Activated naive CD8-positive, alpha-beta T cell (primary cell): Measurements from ENCODE around the gene GCNT1.
"Not testable (repeated sequence)": the region's sequence is repeated elsewhere in the genome, so short reads cannot be mapped to it uniquely, and the experiment has no call there.

Experiments used
- H3K27ac Mint-ChIP-seq: one replicate; pipeline ENCODE4 v1.8.0; 2021; ENCODE audit warnings: mixed read lengths
- H3K27me3 Mint-ChIP-seq: one replicate; pipeline ENCODE4 v1.8.0; 2021; ENCODE audit warnings: mixed read lengths
- H3K36me3 Mint-ChIP-seq: one replicate; pipeline ENCODE4 v1.8.0; 2021; ENCODE audit warnings: mixed read lengths
- H3K4me1 Mint-ChIP-seq: one replicate; pipeline ENCODE4 v1.8.0; 2021; ENCODE audit warnings: low read depth, mixed read lengths
- H3K4me3 Mint-ChIP-seq: one replicate; pipeline ENCODE4 v1.8.0; 2021; ENCODE audit warnings: mild to moderate bottlenecking, mixed read lengths
- H3K9me3 Mint-ChIP-seq: one replicate; pipeline ENCODE4 v1.8.0; 2021; ENCODE audit warnings: low read depth, mixed read lengths

The GCNT1 gene

DNA sequence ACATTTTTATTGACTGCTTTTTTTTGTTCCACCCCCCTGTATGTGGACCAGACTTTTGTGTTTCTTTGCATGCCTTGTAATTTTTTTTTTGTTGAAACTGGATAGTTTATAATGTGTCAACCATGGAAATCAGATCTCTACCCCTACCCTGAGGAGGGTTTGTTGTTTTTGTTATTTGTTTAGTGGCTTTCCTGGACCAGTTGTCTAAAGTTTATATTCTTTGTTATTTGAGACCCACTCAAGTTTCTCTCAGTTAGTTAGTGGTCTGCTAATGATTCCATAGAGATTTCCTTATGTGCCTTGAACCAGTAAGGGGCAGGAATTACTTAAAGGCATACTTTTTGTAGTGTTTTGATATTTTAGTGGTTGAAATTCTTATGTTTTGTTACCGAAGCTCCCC is 41.1 kb downstream of the GCNT1 start:
- Mint-ChIP-seq H3K4me3 (no peak overlapping the region), H3K27me3 (no peaks in the 10 kb centered on the region), H3K36me3 (peaks cover 8% of the 10 kb centered on the region), H3K27ac (no peak overlapping the region), H3K4me1 (no peaks in the 10 kb centered on the region), H3K9me3 (no peaks in the 10 kb centered on the region)

DNA sequence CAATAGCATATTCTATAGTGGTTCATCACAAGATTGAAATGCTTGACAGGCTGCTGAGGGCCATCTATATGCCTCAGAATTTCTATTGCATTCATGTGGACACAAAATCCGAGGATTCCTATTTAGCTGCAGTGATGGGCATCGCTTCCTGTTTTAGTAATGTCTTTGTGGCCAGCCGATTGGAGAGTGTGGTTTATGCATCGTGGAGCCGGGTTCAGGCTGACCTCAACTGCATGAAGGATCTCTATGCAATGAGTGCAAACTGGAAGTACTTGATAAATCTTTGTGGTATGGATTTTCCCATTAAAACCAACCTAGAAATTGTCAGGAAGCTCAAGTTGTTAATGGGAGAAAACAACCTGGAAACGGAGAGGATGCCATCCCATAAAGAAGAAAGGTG is 43.8 kb downstream of the GCNT1 start:
- no peak overlapping the region for H3K27ac Mint-ChIP-seq
- H3K4me3 Mint-ChIP-seq = no peak overlapping the region
- no peaks in the 10 kb centered on the region for H3K9me3 Mint-ChIP-seq
- H3K4me1 Mint-ChIP-seq = no peaks in the 10 kb centered on the region
- H3K27me3 Mint-ChIP-seq = no peaks in the 10 kb centered on the region
- H3K36me3 Mint-ChIP-seq = peaks cover 8% of the 10 kb centered on the region

DNA sequence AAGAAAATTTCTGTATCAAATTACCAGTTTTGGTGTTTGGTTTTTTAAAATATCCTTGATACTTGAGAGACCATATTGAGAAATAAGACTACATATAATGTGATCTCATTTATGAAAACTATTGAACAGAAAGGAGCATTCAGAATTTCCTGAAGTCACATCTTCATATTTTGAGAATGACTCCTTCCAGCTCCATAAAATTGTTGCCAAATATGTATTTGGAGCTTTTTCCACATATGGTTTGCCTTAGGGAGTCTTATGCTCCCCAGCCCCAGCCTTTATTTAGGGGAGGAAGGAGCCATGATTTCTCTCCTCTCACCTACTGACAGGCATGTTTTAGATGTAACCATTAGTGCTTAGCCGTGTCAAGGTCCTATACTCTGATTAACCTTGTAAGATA is 51.1 kb downstream of the GCNT1 start:
- Mint-ChIP-seq H3K27ac (no peak overlapping the region), H3K27me3 (peaks cover 2% of the 10 kb centered on the region), H3K4me1 (no peaks in the 10 kb centered on the region), H3K9me3 (no peaks in the 10 kb centered on the region), H3K4me3 (no peak overlapping the region), H3K36me3 (no peaks in the 10 kb centered on the region)

DNA sequence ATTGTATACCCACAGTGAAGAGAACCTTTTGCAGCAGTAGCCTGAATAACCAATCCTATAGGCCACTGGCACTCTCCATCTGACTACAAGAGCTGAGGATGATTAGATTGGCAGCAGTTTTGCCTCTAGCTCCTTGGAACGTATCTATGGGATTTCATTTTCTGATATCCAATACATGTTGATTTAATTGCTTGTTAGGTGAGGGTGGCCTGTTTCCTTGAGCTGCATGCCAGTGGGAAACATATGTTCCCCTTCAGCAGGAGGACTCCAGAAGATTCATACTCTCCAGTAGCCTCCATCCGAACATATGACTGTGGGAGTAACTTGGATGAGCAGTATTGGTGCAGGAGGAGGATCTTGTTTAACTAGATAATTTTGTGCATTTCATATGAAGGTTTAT is 51.5 kb downstream of the GCNT1 start:
- Mint-ChIP-seq H3K4me1 (no peaks in the 10 kb centered on the region), H3K4me3 (no peak overlapping the region), H3K27ac (no peak overlapping the region), H3K9me3 (no peaks in the 10 kb centered on the region), H3K27me3 (peaks cover 2% of the 10 kb centered on the region), H3K36me3 (no peaks in the 10 kb centered on the region)

DNA sequence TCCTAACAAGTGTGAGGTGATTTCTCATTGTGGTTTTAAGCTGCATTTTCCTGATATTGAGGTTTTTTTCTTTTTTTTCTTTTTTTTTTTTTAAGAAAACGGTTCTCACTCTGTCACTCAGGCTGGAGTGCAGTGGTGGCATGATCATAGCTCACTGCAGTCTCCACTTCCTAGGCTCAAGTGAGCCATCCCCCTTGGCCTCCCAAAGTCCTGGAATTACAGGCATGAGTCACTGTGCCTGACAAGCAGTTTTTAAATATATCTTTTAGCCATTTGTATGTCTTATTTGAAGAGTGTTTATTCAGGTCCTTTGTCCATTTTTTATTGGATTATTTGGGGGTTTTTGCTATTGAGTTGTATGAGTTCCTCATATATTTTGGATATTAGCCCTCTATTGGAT is 53.8 kb downstream of the GCNT1 start:
- no peak overlapping the region for H3K27ac Mint-ChIP-seq
- H3K9me3 Mint-ChIP-seq = no peaks in the 10 kb centered on the region
- H3K4me1 Mint-ChIP-seq = no peaks in the 10 kb centered on the region
- H3K27me3 Mint-ChIP-seq = peaks cover 2% of the 10 kb centered on the region
- H3K36me3 Mint-ChIP-seq = no peaks in the 10 kb centered on the region
- no peak overlapping the region for H3K4me3 Mint-ChIP-seq

DNA sequence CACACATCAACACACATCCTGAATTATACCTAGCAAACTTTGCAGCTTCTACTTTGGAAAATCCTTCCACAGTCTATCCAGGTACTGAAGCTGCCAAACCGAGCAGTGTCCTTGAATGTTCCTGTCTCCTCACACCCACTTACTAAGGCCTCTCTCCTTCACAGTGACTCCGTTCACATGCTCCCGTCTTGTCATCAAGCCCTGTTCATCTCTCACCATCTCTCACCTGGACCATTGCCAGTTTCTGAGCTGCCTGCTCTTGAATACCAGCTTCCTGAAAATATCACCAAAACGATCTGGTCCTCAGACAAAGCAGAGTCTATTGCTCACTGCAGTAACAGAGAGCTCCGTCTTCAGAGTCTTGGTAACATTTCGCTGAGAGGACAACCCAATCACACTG is 57.4 kb downstream of the GCNT1 start:
- Mint-ChIP-seq H3K9me3 (no peaks in the 10 kb centered on the region), H3K4me1 (no peaks in the 10 kb centered on the region), H3K27ac (no peak overlapping the region), H3K27me3 (peaks cover 2% of the 10 kb centered on the region), H3K36me3 (no peaks in the 10 kb centered on the region), H3K4me3 (no peak overlapping the region)

DNA sequence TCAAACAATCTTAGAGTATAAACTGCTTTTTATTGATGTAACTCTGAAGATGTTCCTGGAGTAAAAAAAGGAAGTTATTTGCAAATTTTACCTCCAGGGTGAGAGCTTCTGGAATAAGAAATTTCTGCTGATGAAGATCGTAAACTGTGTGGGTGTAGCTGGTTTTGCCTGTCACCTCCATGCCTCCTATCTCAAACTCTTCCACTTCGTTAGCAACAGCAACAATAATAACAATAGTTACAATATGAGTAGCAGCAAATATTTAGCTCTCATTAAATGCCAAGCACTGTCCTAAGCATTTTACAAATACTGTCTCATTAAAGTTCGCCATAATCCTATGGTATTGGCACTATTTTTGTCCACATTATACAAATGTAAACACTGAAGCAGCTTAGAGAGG is 57.9 kb downstream of the GCNT1 start:
- Mint-ChIP-seq H3K9me3 (no peaks in the 10 kb centered on the region), H3K4me1 (no peaks in the 10 kb centered on the region), H3K36me3 (no peaks in the 10 kb centered on the region), H3K4me3 (no peak overlapping the region), H3K27me3 (peaks cover 2% of the 10 kb centered on the region), H3K27ac (no peak overlapping the region)

DNA sequence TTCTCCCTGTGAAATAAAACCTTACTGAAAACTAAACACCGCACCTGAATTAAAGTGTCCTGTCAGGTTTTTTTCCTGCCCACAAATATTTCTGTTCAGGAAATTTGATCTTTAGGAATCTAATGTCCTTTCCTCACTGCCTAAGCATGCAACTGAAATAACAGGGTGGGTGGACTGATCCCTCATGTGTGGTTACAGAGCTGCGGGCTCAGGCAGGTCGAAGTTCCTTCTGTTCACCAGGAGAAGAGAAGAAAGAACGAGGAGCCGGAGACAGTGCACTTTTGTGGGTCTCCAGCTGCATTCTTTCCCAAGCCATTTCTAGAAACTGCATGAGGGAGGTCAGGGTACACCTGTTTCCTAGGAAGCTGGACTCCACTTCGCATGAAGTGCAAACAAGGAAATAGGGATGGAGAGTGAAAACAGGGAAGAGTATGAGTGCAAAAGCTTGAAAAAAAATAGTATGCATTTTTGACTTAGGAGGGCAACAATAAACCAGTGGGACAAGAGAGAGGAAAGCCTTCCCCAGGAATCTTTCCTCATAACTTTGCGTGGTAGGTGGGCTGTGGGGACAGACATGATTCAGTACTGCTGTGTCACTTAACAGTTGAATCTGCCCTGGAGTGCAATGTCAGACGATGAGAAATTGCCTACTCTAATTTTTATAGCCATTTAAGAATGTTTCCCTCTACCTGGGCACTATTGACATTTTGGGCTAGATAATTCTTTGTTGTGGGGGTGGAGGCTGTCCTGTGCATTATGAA is 60.3 kb downstream of the GCNT1 start:
- no peaks in the 10 kb centered on the region for H3K9me3 Mint-ChIP-seq
- H3K36me3 Mint-ChIP-seq = no peaks in the 10 kb centered on the region
- no peaks in the 10 kb centered on the region for H3K27me3 Mint-ChIP-seq
- no peak overlapping the region for H3K27ac Mint-ChIP-seq
- no peak overlapping the region for H3K4me3 Mint-ChIP-seq
- no peaks in the 10 kb centered on the region for H3K4me1 Mint-ChIP-seq

DNA sequence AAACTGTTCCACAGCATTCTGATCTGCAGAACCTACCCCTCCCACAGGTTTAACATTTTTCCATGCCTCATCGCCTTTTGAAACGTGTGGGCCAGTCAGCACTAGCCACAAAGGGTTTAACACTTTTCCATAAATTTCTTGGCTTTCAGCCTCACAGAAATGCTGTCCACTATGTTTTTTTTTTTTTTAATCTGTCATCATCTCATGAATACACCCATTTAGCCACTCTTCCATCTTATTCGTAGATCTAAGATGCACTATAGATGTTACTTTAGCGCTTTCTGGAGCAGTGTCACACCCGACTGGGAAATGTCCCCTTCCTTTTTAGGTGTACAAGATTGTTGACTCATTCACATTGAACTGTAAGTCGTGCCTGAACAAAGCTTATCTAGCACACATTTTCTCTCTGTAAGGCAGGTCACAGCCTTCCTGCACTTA is 62.3 kb downstream of the GCNT1 start:
- Mint-ChIP-seq H3K27ac (no peak overlapping the region), H3K27me3 (peaks cover 1% of the 10 kb centered on the region), H3K4me3 (no peak overlapping the region), H3K36me3 (no peaks in the 10 kb centered on the region), H3K4me1 (no peaks in the 10 kb centered on the region), H3K9me3 (no peaks in the 10 kb centered on the region)

DNA sequence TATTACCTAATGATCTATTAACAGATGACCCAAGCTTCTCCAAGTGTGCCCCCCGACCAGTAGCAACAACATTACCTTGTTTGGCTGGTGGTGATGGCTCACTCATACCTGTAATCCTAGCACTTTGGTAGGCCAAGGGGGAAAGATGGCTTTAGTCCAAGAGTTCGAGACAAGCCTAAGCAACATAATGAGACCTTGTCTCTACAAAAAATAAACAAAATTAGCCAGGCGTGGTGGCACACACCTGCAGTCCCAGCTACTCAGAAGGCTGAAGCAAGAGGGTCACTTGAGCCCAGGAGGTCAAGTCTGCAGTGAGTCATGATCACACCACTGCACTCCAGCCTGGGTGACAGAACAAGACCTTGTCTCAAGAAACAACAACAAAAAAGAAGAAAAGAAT is 62.9 kb downstream of the GCNT1 start:
- Mint-ChIP-seq H3K4me3 (no peak overlapping the region), H3K36me3 (no peaks in the 10 kb centered on the region), H3K9me3 (no peaks in the 10 kb centered on the region), H3K27me3 (peaks cover 1% of the 10 kb centered on the region), H3K4me1 (no peaks in the 10 kb centered on the region), H3K27ac (no peak overlapping the region)

DNA sequence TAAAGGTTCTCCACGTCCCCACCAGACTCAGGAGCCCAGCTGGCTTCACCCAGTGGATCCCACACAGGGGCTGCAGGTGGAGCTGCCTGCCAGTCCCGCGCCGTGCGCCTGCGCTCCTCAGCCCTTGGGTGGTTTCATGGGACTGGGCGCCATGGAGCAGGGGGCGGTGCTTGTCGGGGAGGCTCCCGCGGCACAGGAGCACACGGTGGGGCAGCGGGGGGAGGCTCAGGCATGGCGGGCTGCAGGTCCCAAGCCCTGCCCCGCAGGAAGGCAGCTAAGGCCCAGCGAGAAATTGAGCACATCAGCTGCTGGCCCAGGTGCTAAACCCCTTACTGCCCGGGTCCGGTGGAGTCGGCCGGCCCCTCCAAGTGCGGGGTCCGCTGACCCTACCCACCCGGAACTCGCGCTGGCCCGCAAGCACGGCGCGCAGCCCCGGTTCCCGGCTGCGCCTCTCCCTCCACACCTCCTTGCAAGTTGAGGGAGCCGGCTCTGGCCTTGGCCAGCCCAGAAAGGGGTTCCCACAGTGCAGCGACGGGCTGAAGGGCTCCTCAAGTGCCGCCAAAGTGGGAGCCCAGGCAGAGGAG is 64.7 kb downstream of the GCNT1 start:
- not testable (repeated sequence) for H3K36me3 Mint-ChIP-seq, H3K27me3 Mint-ChIP-seq, H3K4me3 Mint-ChIP-seq, H3K4me1 Mint-ChIP-seq, H3K9me3 Mint-ChIP-seq, H3K27ac Mint-ChIP-seq

DNA sequence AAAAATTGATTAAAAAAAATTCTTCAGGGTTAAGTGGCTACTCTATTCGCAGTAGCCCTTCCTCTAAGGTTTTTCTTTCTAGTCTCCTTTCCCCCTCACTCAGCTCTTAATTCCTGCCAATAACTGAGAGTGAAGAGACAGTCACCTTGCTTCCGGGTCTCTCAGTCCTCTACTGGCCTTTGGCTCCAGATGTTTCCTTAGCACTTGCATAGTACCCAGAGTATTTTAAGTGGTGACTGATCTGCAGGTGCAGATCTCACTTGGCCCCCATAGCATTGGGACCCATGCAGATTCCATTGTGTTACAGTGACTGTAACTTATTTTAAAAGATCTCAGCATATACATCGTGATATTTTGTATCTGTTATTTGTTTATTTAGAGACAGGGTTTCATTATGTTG is 66.2 kb downstream of the GCNT1 start:
- H3K27ac Mint-ChIP-seq = no peak overlapping the region
- peaks cover 3% of the 10 kb centered on the region for H3K27me3 Mint-ChIP-seq
- no peaks in the 10 kb centered on the region for H3K36me3 Mint-ChIP-seq
- no peaks in the 10 kb centered on the region for H3K9me3 Mint-ChIP-seq
- H3K4me1 Mint-ChIP-seq = no peaks in the 10 kb centered on the region
- no peak overlapping the region for H3K4me3 Mint-ChIP-seq

DNA sequence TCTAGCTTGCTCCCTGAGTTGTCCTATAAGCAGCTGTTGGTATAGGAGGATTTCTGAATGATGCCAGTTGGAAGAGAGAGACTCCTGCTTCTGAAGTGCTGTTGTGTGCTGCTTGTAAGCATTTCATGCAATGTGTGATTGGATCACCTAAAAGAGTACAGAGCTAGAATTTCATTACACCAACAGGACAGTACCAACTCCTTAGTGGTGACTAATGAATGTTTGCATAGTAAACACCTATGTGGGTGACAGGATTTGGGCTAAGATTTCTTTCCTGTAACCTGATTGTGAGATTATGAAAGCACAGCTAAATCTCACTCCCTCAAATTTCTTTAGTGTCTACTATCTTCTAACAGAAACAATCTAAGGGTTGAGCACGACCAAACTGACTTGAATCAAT is 67.0 kb downstream of the GCNT1 start:
- Mint-ChIP-seq H3K4me3 (no peak overlapping the region), H3K9me3 (no peaks in the 10 kb centered on the region), H3K27me3 (peaks cover 3% of the 10 kb centered on the region)

DNA sequence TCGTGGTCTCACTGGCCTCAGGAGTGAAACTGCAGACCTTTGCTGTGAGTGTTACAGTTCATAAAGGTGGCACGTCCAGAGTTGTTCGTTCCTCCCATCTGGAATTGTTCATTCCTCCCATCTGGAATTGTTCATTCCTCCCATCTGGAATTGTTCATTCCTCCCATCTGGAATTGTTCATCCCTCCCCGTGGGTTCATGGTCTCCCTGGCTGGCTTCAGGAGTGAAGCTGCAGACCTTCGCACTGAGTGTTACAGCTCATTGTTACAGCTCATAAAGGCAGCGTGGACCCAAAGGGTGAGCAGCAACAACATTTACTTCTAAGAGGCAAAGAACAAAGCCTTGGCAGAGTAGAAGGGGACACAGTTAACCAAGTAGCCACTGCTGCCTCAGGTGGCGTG is 69.1 kb downstream of the GCNT1 start:
- Mint-ChIP-seq H3K4me3 (no peak overlapping the region), H3K27ac (no peak overlapping the region), H3K36me3 (no peaks in the 10 kb centered on the region), H3K27me3 (peaks cover 3% of the 10 kb centered on the region), H3K9me3 (no peaks in the 10 kb centered on the region), H3K4me1 (no peaks in the 10 kb centered on the region)

More for the DNA sequence above, 67.0 kb downstream of the GCNT1 start:
- H3K4me1 Mint-ChIP-seq = no peaks in the 10 kb centered on the region
- no peaks in the 10 kb centered on the region for H3K36me3 Mint-ChIP-seq
- H3K27ac Mint-ChIP-seq = no peak overlapping the region

DNA sequence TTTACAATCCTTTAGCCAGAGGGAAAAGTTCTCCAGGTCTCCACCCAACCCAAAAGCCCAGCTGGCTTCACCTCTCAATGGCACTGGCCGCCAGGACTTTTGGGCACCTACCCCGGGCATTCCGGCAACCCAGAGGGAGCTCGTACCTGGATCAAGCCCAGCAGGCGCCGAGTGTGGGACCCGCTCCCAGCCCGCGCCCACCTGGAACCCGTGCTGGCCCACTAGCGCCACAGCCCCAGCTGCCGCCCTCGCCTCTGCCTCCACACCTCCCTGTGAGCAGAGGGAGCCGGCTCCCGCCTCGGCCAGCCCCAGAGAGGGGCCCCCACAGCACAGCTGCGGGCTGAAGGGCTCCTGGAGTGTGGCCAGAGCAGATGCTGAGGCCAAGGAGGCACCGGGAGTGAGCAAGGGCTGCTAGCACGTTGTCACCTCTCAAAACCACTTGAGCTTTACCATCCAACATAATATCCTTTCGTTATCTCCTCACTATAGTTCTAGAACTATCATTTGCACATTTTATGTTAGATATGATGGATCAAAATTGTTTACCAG is 69.7 kb downstream of the GCNT1 start:
- Mint-ChIP-seq H3K4me1 (no peaks in the 10 kb centered on the region), H3K36me3 (no peaks in the 10 kb centered on the region), H3K9me3 (no peaks in the 10 kb centered on the region), H3K27me3 (peaks cover 3% of the 10 kb centered on the region), H3K27ac (no peak overlapping the region), H3K4me3 (no peak overlapping the region)

DNA sequence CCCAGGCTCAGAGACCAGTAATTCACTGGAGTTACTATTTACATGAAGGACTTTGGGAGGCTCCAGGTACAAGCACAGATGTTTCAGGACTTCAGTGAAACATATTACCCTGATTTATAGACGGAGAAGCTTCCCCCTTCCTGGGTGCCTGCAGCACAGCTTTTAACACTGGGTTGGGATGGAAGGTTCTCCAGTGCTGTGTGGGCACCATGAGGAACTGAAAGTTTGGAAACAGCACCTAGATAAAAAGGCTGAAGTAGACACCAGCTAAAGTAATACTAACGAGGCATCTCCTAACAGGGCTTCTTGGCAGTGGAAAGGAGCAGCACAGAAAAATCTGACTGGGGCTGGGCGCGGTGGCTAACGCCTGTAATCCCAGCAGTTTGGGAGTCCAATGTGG is 70.7 kb downstream of the GCNT1 start:
- H3K27me3 Mint-ChIP-seq = peaks cover 3% of the 10 kb centered on the region
- no peak overlapping the region for H3K4me3 Mint-ChIP-seq
- no peak overlapping the region for H3K27ac Mint-ChIP-seq
- H3K36me3 Mint-ChIP-seq = no peaks in the 10 kb centered on the region
- no peaks in the 10 kb centered on the region for H3K9me3 Mint-ChIP-seq
- H3K4me1 Mint-ChIP-seq = no peaks in the 10 kb centered on the region
